Smooth muscle cell (in vitro differentiated cells): Measurements from ENCODE around the gene TMEM141. TPM values are rescaled to one million over a fixed set of nuclear protein-coding genes. Genes with fewer than 3 reads are reported as not detected.
"Not testable (repeated sequence)": the region's sequence is repeated elsewhere in the genome, so short reads cannot be mapped to it uniquely, and the experiment has no call there.

Source experiments
- DNase-seq: peaks from one replicate; lab custom pipeline; 2025; ENCODE audit not compliant: unreplicated experiment; lab: John Stamatoyannopoulos, UW
- H2AFZ ChIP-seq: fragments of 200-600 bp; sonication (generic); 2 replicates; pipeline ENCODE4 v1.6.0; 2016; ENCODE audit warnings: antibody characterized with exemption, low read depth, mild to moderate bottlenecking
- H3F3A ChIP-seq: fragments of 200-600 bp; sonication (generic); 2 replicates; pipeline ENCODE4 v1.6.0; 2017; ENCODE audit warnings: antibody characterized with exemption, low read depth
- H3K27ac ChIP-seq: fragments of 200-600 bp; sonication (generic); 2 replicates; pipeline ENCODE4 v1.5.1; 2016; ENCODE audit warnings: low read depth, mild to moderate bottlenecking
- H3K27me3 ChIP-seq: fragments of 200-600 bp; sonication (generic); 2 replicates; pipeline ENCODE4 v1.6.1; 2016; ENCODE audit warnings: low read depth, mild to moderate bottlenecking
- H3K36me3 ChIP-seq: fragments of 200-600 bp; sonication (generic); 2 replicates; pipeline ENCODE4 v1.5.1; 2016; ENCODE audit warnings: low read depth
- H3K4me1 ChIP-seq: fragments of 200-600 bp; sonication (generic); 2 replicates; pipeline ENCODE4 v1.5.1; 2016; ENCODE audit warnings: low read depth
- H3K4me2 ChIP-seq: fragments of 200-600 bp; sonication (generic); 2 replicates; pipeline ENCODE4 v1.6.0; 2016; ENCODE audit warnings: mild to moderate bottlenecking
- H3K4me3 ChIP-seq: fragments of 200-600 bp; sonication (generic); 2 replicates; pipeline ENCODE4 v1.5.1; 2016; ENCODE audit warnings: mild to moderate bottlenecking
- H3K79me2 ChIP-seq: fragments of 200-600 bp; sonication (generic); 2 replicates; pipeline ENCODE4 v1.6.0; 2016; ENCODE audit warnings: low read depth, mild to moderate bottlenecking
- H3K9ac ChIP-seq: fragments of 200-600 bp; sonication (generic); 2 replicates; pipeline ENCODE4 v1.6.0; 2016; ENCODE audit warnings: low read depth
- H3K9me3 ChIP-seq: fragments of 200-600 bp; sonication (generic); replicated peaks from 2 replicates; pipeline ENCODE4 v1.5.1; 2016; ENCODE audit warnings: low read depth
- H4K20me1 ChIP-seq: fragments of 200-600 bp; sonication (generic); 2 replicates; pipeline ENCODE4 v1.6.0; 2016; ENCODE audit warnings: low read depth
- CTCF ChIP-seq: fragments of 200-600 bp; sonication (generic); IDR thresholded peaks from 2 replicates; pipeline ENCODE4 v1.5.1; 2017; ENCODE audit warnings: borderline replicate concordance, mild to moderate bottlenecking, antibody characterized with exemption; ENCODE audit not compliant: insufficient read depth, poor library complexity, severe bottlenecking
- WGBS: methylation state at CpG from one replicate; pipeline ENCODE4 v1.1.7; 2016; ENCODE audit warnings: low lambda C conversion rate; 5-methylcytosine and 5-hydroxymethylcytosine counted together
- polyA plus RNA-seq: library from polyadenylated mRNA; unstranded; fragments of >200 nt; fragmentation: Nextera tagmentation; extraction: Ambion mirVana; gene quantifications from 2 replicates; pipeline ENCODE4 v1.2.1, GENCODE V29; 2016
- total RNA-seq: library from RNA; depleted of rRNA; stranded (reverse); fragments of >200 nt; gene quantifications from 2 replicates; pipeline ENCODE4 v1.2.3, GENCODE V29; 2014

TMEM141 gene
- total and polyA plus RNA-seq, 2 experiments from 2014 or later = 75.4 to 112 TPM

GRCh38 chr9:136831720-136832104, 40.6 kb downstream of the TMEM141 start:
- Histone ChIP-seq H3K9ac (no peak overlapping the region), H3K9me3 (no peaks in the 10 kb centered on the region), H3K27me3 (no peaks in the 10 kb centered on the region), H3K4me1 (no peaks in the 10 kb centered on the region), H4K20me1 (peaks cover 8% of the 10 kb centered on the region), H3K4me3 (no peak overlapping the region), H2AFZ (no peak overlapping the region), H3K79me2 (no peaks in the 10 kb centered on the region), H3K36me3 (no peaks in the 10 kb centered on the region), H3K27ac (no peak overlapping the region), H3K4me2 (no peak overlapping the region), H3F3A (peaks cover 12% of the 10 kb centered on the region)
- TF ChIP-seq CTCF = no peak
- 98% methylated on average over 14 of the region's 23 CpGs for WGBS
- no peak for DNase-seq

- no peak overlapping the region for H2AFZ ChIP-seq
- no peak overlapping the region for H3K27ac ChIP-seq
- H3K27me3 ChIP-seq = no peaks in the 10 kb centered on the region
- no peaks in the 10 kb centered on the region for H3K9me3 ChIP-seq
- no peaks in the 10 kb centered on the region for H3K4me1 ChIP-seq
- no peak overlapping the region for H3K4me2 ChIP-seq
- H3K36me3 ChIP-seq = no peaks in the 10 kb centered on the region
- 93% methylated on average over 9 of the region's 9 CpGs for WGBS
- peaks cover 12% of the 10 kb centered on the region for H3F3A ChIP-seq
- H3K9ac ChIP-seq = no peak overlapping the region
- peaks cover 8% of the 10 kb centered on the region for H4K20me1 ChIP-seq
- no peaks in the 10 kb centered on the region for H3K79me2 ChIP-seq
- TF ChIP-seq CTCF = no peak
- no peak overlapping the region for H3K4me3 ChIP-seq
- no peak for DNase-seq
Measured at GRCh38 chr9:136832581-136832980, 41.4 kb downstream of the TMEM141 start.

GRCh38 chr9:136833381-136834048, 42.4 kb downstream of the TMEM141 start:
- not testable (repeated sequence) for H3K27ac ChIP-seq, H3K4me3 ChIP-seq, H4K20me1 ChIP-seq, H3K4me1 ChIP-seq, H3K9me3 ChIP-seq, H3K36me3 ChIP-seq, H3K27me3 ChIP-seq, H3K9ac ChIP-seq, H3K4me2 ChIP-seq, H2AFZ ChIP-seq, H3K79me2 ChIP-seq, DNase-seq
- peaks cover 12% of the 10 kb centered on the region for H3F3A ChIP-seq
- WGBS = 94% methylated on average over 16 of the region's 16 CpGs

- H3K27ac ChIP-seq = no peak overlapping the region
- WGBS = 97% methylated on average over 35 of the region's 36 CpGs
- H3K9ac ChIP-seq = no peak overlapping the region
- H3K27me3 ChIP-seq = no peaks in the 10 kb centered on the region
- H4K20me1 ChIP-seq = peaks cover 15% of the 10 kb centered on the region
- no peak overlapping the region for H2AFZ ChIP-seq
- H3F3A ChIP-seq = peaks cover 12% of the 10 kb centered on the region
- no peak for DNase-seq
- H3K4me3 ChIP-seq = no peak overlapping the region
- H3K4me1 ChIP-seq = peaks cover 4% of the 10 kb centered on the region
- H3K79me2 ChIP-seq = no peaks in the 10 kb centered on the region
- H3K36me3 ChIP-seq = no peaks in the 10 kb centered on the region
- H3K4me2 ChIP-seq = no peak overlapping the region
- no peaks in the 10 kb centered on the region for H3K9me3 ChIP-seq
- TF ChIP-seq CTCF = no peak
Measured at GRCh38 chr9:136835162-136835931, 44.2 kb downstream of the TMEM141 start.
